HG03521 (cell line): ENCODE data around the gene FZD2.
"Not testable (repeated sequence)": the region's sequence is repeated elsewhere in the genome, so short reads cannot be mapped to it uniquely, and the experiment has no call there.

Experiments
- ATAC-seq: cut with Tn5 transposase; IDR thresholded peaks from one replicate; pipeline ENCODE4 v1.9.1; 2021; ENCODE audit warnings: mild to moderate bottlenecking, moderate library complexity; ENCODE audit not compliant: unreplicated experiment

The FZD2 gene

GRCh38 chr17:44556832-44557606, at the start of gene FZD2:
FZD2 (plus strand) TSS chr17:44557484; CDS start chr17:44557689, 205 bp downstream.
- ATAC-seq: peak; percentile 54

DNA sequence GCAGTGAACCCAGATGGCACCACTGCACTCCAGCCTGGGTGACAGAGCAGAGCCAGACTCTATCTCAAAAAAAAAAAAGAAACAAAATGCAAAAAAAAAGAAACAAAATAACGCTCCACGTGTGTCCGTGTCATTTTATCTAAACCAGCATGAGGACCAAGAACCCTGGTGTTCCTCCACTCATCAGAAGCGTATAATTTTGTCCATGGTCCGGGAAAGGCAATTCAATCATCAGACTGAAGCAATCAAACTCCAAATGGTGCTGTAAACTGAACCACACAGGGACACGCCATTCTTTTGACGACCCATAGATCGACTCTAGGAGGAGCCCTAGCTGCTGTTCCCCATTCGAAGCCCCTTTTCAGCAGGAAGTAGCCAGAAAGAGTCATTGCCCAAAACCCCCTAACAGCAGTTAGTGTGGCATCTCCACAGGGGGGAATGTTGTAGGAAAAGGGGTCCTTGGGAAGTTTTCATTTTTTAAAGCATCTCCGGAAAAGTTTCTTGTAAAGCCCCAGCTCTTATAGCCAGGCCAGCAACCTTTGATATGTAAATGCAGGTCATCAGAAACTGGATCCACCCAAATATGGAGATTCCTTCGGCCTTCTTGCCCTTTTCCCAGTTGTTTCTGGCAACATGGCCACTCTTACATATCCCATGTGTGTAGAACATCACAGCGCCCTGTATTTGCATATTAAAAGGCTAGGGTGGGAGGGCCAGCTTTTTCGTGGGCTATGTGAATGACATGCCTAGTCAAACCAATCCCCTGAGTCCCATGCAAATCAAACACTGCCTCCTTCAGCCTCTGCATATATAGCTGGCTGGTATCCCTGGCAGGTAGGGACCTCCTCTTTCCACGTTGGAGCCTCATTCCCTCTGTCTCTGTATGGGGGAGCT, 45.8 kb upstream of the FZD2 start:
- not testable (repeated sequence) for ATAC-seq

DNA sequence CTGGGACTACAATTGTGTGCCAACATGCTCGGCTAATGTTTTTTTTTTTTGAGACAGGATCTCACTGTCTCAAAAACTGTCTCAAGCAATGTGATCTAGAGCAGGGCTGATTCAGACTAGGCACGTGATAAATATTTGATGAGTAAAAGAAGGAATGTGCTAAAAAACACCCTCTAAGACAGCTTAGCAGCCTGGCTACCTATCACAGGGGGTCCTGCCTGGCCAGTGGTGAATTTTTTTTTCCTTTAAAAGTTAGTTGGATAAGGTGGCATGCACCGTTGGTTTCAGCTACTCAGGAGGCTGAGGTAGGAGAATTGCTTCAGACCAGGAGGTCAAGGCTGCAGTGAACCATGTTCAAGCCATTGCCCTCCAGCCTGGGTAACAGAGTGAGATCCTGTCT, 39.3 kb upstream of the FZD2 start:
- no peak for ATAC-seq

DNA sequence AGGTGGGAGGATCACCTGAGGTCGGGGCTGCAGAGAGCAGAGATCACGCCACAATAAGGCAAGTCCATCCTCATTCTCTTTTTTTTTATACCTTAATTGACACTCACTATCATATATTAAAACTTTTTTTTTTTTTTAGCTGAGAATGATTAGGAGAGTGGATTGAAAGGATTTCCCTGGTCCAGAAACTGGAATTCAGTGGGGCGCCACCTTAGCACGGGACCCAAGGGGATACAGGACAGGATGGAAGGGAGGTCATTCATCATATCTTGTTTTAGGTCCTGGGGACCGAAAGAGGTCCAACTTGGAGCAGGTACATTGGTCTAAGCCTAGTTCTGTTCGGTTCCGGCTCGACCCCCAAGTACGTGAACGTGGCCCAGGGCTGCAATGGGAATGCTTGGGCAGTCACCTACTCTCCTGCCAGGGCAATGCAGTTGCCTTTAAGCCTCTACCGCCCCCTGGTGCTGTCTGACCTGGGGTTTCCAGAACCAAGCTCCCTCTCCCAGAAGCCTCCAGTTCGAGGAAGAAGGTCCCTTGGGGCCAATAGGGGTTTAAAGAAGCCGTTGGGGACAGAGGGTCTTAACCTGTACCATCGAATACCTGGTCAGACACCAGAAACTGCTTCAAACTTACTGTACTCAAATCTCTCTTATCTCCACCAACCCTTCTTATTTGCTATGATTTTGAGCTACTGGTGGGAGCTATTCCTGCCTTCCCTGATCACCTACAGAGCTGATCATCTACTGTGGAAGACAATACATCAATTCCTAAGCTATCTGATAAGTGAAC, 34.2 kb upstream of the FZD2 start:
- ATAC-seq: no peak

DNA sequence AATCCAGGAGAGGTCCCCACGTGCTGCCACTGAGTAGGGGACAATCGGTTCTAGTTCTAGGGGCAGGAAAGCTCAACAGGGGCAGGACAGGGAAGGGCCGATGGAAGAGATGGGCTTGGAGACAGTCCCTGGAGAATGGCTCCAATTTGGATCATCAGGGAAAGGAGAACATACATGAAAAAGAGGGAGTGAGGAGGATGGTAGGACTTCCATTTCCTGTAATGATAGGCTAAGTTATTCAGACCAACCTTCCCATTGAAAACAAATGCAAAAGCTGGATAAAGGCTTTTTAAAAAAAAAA, 33.7 kb upstream of the FZD2 start:
- no peak for ATAC-seq

GRCh38 chr17:44527102-44527501, 30.2 kb upstream of the FZD2 start:
- no peak for ATAC-seq

- ATAC-seq: no peak
Measured at GRCh38 chr17:44527954-44528353, 29.3 kb upstream of the FZD2 start.

DNA sequence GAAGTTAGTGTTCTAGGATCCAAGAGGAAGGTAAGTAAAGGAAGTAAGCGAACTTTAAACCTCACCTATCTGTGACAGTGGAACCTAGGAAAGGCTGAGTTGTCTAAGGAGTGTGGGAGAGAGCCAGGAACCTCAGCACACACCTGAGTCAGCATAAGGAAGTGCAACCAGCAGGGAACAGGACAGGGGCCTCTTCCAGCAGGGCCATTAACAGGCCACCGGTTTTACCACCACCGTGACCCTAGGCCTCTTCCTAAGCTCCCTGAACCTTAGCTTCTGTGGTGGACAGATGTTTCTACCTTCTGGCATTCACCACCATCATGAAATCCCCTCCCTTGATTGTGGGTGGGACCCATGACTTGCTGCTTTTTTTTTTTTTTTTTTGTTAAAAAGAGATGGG, 27.4 kb upstream of the FZD2 start:
- no peak for ATAC-seq

DNA sequence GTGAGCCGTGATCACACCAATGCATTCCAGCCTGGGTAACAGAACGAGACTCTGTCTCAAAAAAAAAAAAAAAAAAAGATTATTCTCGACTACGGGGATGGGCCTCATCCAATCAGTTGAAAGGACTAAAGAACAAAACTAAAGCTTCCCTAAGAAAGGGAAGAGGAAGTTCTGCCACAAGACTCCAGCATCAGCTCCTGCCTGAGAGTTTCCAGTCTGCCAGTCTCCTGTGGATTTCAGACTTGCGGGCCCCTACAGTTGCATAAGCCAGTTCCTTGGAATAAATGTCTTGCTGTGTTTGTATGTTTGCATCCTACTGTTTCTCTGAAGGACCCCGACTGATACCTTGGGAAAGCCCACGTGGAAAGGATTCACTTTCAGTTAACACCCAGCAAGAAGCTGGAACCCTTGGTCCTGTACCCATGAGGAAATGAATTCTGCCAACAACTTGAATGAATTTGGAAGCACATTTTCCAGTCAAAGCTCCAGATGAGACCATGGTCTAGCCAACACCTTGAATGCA, 26.3 kb upstream of the FZD2 start:
- no peak for ATAC-seq

GRCh38 chr17:44533533-44534246, 23.6 kb upstream of the FZD2 start:
- ATAC-seq: no peak

DNA sequence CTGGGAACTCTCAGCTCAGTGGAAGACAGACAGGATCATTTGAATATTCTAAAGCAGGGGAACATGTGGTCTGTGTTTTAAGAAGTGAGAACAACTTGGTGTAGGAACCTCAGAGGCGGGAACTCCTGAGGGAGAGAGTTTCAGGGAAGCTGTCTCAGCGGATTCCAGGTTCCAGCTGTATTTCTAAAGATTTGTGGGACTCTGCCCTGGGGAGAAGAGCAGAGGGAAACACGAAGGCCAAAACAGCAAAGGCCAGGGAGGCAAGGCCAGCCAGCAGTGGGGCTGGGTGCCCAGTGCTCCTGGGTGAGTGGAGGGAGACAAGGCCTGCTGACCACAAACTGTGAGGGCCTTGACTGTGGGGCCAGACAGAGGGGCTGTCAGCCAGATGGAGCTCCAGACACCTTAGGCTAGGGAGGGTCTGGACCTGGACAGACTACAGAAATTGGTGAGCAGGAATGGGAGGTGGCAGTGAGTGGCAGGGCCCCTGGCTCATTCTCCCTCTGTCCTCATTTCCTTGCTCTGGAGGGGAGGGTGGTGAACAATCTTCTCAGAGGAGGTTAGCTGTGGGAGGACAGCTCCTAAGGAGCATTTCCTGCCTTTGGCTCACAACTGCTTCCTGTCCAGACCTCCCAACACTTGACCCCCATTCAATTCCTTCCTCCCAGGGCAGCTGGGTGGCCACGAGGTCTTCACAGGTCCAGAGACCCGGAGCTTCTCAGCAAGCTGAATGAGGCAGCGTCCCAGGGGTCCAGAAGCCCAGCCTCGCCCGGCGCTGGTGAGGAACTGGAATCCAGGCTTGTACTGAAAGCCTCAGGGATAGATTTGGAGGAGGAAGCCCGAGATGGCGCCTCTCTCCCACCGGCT, 21.0 kb upstream of the FZD2 start:
- no peak for ATAC-seq

DNA sequence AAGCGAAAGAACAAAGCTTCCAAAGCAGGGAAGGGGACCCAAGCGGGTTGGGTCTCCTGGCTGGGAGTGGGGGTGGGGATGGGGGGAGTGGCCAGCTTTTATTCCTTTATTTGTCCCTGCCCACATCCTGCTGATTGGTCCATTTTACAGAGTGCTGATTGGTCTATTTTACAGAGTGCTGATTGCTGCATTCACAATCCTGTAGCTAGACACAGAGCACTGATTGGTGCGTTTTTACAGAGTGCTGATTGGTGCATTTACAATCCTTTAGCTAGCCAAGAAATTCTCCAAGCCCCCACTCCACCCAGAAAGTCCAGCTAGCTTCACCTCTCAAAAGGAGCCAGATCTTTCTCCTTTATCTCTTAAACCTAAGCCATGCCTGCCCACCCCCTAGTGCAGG, 19.4 kb upstream of the FZD2 start:
- ATAC-seq: not testable (repeated sequence)

DNA sequence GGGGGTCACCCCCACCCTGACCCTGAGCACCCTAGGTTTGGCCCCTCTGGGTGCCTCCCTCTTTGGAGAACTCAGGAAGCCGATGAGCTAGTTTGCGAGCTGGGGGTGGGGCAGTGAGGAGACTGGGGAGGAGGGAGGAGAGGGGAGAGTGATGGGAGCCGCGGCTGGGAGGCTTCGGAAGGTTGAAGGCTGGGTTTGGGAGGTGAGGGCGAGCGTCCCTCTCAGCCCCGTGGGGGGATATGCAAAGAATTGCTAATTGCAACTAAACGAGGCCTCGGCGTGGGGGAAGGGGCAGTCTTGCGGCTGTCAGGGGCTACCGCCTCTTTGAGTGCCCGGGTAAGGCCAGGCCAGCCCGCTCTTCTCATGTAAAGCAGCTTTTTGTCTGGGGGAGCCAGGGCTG, 17.6 kb upstream of the FZD2 start:
- ATAC-seq: no peak

GRCh38 chr17:44540246-44541084, 16.8 kb upstream of the FZD2 start:
- no peak for ATAC-seq

GRCh38 chr17:44541884-44542581, 15.3 kb upstream of the FZD2 start:
- ATAC-seq: no peak

DNA sequence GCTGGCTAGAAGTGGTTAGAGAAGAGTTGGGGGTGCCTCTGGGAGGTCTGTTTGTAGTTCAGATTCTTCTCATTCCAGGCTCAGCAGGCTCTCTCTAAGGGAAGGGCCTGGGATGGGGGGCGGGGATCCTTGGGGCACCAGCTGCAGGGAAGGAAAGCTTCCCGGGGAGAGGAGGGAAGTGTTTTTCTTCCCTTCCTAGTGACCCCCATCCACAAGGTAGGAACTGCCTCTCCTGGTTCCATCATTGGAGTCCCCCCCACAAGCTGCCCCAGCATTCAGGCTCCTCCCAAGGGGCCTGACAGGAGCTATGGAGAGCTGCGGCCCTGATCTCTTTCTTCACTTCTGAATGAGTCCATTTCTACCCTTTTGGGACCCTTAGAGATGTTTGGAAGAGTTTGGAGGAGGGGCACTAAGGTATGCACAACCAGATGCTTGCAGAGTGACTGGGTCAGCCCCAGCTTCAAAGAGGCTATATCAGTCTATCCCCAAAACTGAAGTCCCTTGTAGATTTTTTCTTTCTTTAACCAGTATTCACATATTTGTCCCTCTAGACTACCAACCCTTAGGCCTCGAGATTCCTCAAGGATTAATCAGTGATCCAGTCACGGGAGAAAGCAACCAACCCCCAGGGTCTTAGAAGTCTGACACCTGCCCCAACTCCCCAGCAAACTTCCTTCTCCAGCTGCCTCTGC, 13.9 kb upstream of the FZD2 start:
- ATAC-seq: no peak

GRCh38 chr17:44543905-44544523, 13.3 kb upstream of the FZD2 start:
- ATAC-seq: no peak
